H9 (cell line): ENCODE results near the gene AKNA. TPM values are rescaled to one million over a fixed set of nuclear protein-coding genes. Genes with fewer than 3 reads are reported as not detected.

Source experiments
- DNase-seq: peaks from one replicate; pipeline ENCODE4 v3.0.0-alpha.2; 2017
- H2AFZ ChIP-seq: one replicate; pipeline ENCODE4 v1.6.1; 2013; ENCODE audit warnings: mild to moderate bottlenecking, low read length, control low read depth, moderate library complexity
- H2AK5ac ChIP-seq: 2 replicates; pipeline ENCODE4 v1.6.1; 2013; ENCODE audit warnings: low read length, control low read depth, mixed read lengths; ENCODE audit not compliant: insufficient read length
- H2BK120ac ChIP-seq: one replicate; pipeline ENCODE4 v1.6.1; 2013; ENCODE audit warnings: low read depth, mild to moderate bottlenecking, low read length, control low read depth, inconsistent platforms; ENCODE audit not compliant: poor library complexity, severe bottlenecking
- H2BK12ac ChIP-seq: 2 replicates; pipeline ENCODE4 v1.6.1; 2013; ENCODE audit warnings: low read length, control low read depth, mixed read lengths, low read depth; ENCODE audit not compliant: insufficient read length
- H2BK15ac ChIP-seq: 2 replicates; pipeline ENCODE4 v1.6.1; 2013; ENCODE audit warnings: low read depth, low read length, control low read depth
- H2BK20ac ChIP-seq: one replicate; pipeline ENCODE4 v1.6.1; 2013; ENCODE audit warnings: low read depth, mild to moderate bottlenecking, low read length, control low read depth, inconsistent platforms; ENCODE audit not compliant: poor library complexity, severe bottlenecking
- H2BK5ac ChIP-seq: 2 replicates; pipeline ENCODE4 v1.6.1; 2013; ENCODE audit warnings: low read length, control low read depth, mixed read lengths; ENCODE audit not compliant: insufficient read length
- H3K14ac ChIP-seq: 2 replicates; pipeline ENCODE4 v1.6.1; 2013; ENCODE audit warnings: low read length, control low read depth; ENCODE audit not compliant: insufficient read depth
- H3K18ac ChIP-seq: 2 replicates; pipeline ENCODE4 v1.6.1; 2013; ENCODE audit warnings: low read depth, mild to moderate bottlenecking, mixed read lengths, low read length, control low read depth; ENCODE audit not compliant: insufficient read length
- H3K23ac ChIP-seq: 2 replicates; pipeline ENCODE4 v1.6.1; 2013; ENCODE audit warnings: low read length, control low read depth, mixed read lengths, low read depth; ENCODE audit not compliant: insufficient read length
- H3K23me2 ChIP-seq: 2 replicates; pipeline ENCODE4 v1.6.1; 2013; ENCODE audit warnings: low read depth, mild to moderate bottlenecking, mixed read lengths, low read length, control low read depth; ENCODE audit not compliant: insufficient read length, poor library complexity, severe bottlenecking
- H3K27ac ChIP-seq: 2 replicates; pipeline ENCODE4 v1.5.1; 2013; ENCODE audit warnings: low read length, control low read depth, mixed read lengths, low read depth; ENCODE audit not compliant: insufficient read length
- H3K27me3 ChIP-seq: 2 replicates; pipeline ENCODE4 v1.6.1; 2013; ENCODE audit warnings: low read length, control low read depth, inconsistent platforms; ENCODE audit not compliant: insufficient read depth
- H3K4ac ChIP-seq: 2 replicates; pipeline ENCODE4 v1.6.1; 2013; ENCODE audit warnings: low read depth, mild to moderate bottlenecking, control low read depth, inconsistent platforms, low read length, moderate library complexity
- H3K4me1 ChIP-seq: 2 replicates; pipeline ENCODE4 v1.6.1; 2013; ENCODE audit warnings: low read length, control low read depth, inconsistent platforms; ENCODE audit not compliant: insufficient read depth
- H3K4me2 ChIP-seq: 2 replicates; pipeline ENCODE4 v1.6.1; 2013; ENCODE audit warnings: low read length, control low read depth, mixed read lengths; ENCODE audit not compliant: insufficient read length, insufficient read depth
- H3K56ac ChIP-seq: 2 replicates; pipeline ENCODE4 v1.6.1; 2013; ENCODE audit warnings: low read depth, mild to moderate bottlenecking, mixed read lengths, low read length, control low read depth; ENCODE audit not compliant: insufficient read length
- H3K79me1 ChIP-seq: 2 replicates; pipeline ENCODE4 v1.6.1; 2013; ENCODE audit warnings: low read depth, mild to moderate bottlenecking, moderate library complexity, low read length, control low read depth, inconsistent platforms; ENCODE audit not compliant: insufficient read depth, poor library complexity, severe bottlenecking
- H3K79me2 ChIP-seq: 2 replicates; pipeline ENCODE4 v1.6.1; 2013; ENCODE audit warnings: low read length, control low read depth, inconsistent platforms; ENCODE audit not compliant: insufficient read depth
- H3K9ac ChIP-seq: 2 replicates; pipeline ENCODE4 v1.6.1; 2013; ENCODE audit warnings: low read length, control low read depth, mixed read lengths; ENCODE audit not compliant: insufficient read length; ENCODE audit errors: extremely low read depth
- H3K9me3 ChIP-seq: one replicate; pipeline ENCODE4 v1.6.1; 2013; ENCODE audit warnings: low read depth, low read length, inconsistent platforms; ENCODE audit not compliant: control insufficient read depth
- H3T11ph ChIP-seq: one replicate; pipeline ENCODE4 v1.6.1; 2013; ENCODE audit warnings: mild to moderate bottlenecking, low read length, control low read depth, inconsistent platforms
- H4K20me1 ChIP-seq: one replicate; pipeline ENCODE4 v1.6.1; 2013; ENCODE audit not compliant: control insufficient read depth, insufficient read length, insufficient read depth
- H4K5ac ChIP-seq: 2 replicates; pipeline ENCODE4 v1.6.1; 2013; ENCODE audit warnings: low read depth, mild to moderate bottlenecking, mixed read lengths, low read length, control low read depth; ENCODE audit not compliant: insufficient read length
- H4K8ac ChIP-seq: replicated peaks from 2 replicates; pipeline ENCODE4 v1.6.1; 2013; ENCODE audit warnings: low read length, control low read depth, mixed read lengths, low read depth; ENCODE audit not compliant: insufficient read length
- H4K91ac ChIP-seq: 2 replicates; pipeline ENCODE4 v1.6.1; 2013; ENCODE audit warnings: low read depth, mild to moderate bottlenecking, moderate library complexity, mixed read lengths, low read length, control low read depth; ENCODE audit not compliant: insufficient read length
- H3K27ac Mint-ChIP-seq, 3 experiments: 2 replicates in 2 of 3; 3 replicates in 1 of 3; pipeline ENCODE4 v1.8.0; 2020 to 2021; ENCODE audit warnings: mixed read lengths in 3 of 3, mild to moderate bottlenecking in 1 of 3, moderate library complexity in 1 of 3
- H3K27me3 Mint-ChIP-seq: 2 replicates; pipeline ENCODE4 v1.8.0; 2021; ENCODE audit warnings: low read depth, mild to moderate bottlenecking, moderate library complexity, mixed read lengths
- H3K36me3 Mint-ChIP-seq, 3 experiments: 2 replicates in 2 of 3; 3 replicates in 1 of 3; pipeline ENCODE4 v1.8.0; 2020 to 2021; ENCODE audit warnings: low read depth in 3 of 3, mixed read lengths in 3 of 3; ENCODE audit not compliant: insufficient read depth in 1 of 3
- H3K4me1 Mint-ChIP-seq, 2 experiments: 2 replicates each; pipeline ENCODE4 v1.8.0; 2020; ENCODE audit warnings: mixed read lengths in 2 of 2
- H3K4me3 Mint-ChIP-seq, 2 experiments: 2 replicates in 1 of 2; 3 replicates in 1 of 2; pipeline ENCODE4 v1.8.0; 2020 to 2021; ENCODE audit warnings: mild to moderate bottlenecking in 2 of 2, mixed read lengths in 2 of 2, moderate library complexity in 1 of 2
- H3K9me3 Mint-ChIP-seq, 2 experiments: 2 replicates in 1 of 2; 3 replicates in 1 of 2; pipeline ENCODE4 v1.8.0; 2020; ENCODE audit warnings: mild to moderate bottlenecking in 2 of 2, mixed read lengths in 2 of 2, moderate library complexity in 1 of 2
- WGBS: extraction: QIAGEN DNeasy Blood & Tissue Kit; methylation state at CpG from one replicate; pipeline ENCODE4 v1.1.7; 2013; ENCODE audit warnings: missing lambda C conversion rate, low lambda C conversion rate, mixed read lengths; ENCODE audit not compliant: insufficient read length; ENCODE audit errors: extremely low coverage; 5-methylcytosine and 5-hydroxymethylcytosine counted together
- total RNA-seq: library from RNA; stranded (reverse); gene quantifications from 2 replicates; pipeline ENCODE4 v1.2.1, GENCODE V29; 2021
- TF ChIP-seq, protein P1 (sequence below): fragments of 200-600 bp; sonication (generic); conservative IDR thresholded peaks from 3 replicates; pipeline ENCODE4 v1.8.0; 2021; ENCODE audit warnings: antibody characterized with exemption, mild to moderate bottlenecking

The AKNA gene
- total RNA-seq, 1 experiment from 2014 or later, result 19.7 TPM

DNA sequence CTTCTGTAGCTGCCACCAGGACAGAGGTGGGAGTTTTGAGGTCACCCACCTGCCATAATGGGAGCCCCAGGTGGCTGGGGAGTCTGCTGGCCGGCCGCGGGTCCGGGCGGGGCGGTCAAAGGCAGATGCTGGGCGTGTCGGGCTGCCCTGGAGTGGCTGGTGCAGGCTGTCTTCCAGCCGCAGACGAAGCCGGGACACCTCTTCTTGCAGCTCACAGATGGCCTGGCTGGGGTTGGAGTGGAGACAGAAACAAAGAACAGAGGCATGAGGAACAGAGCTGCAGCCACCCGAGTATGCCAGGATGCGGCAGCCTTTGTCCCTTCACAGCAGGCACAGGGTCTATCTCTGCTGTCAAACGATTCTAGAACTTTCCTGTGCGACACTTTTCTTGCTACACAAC, 40.1 kb downstream of the AKNA start:
- Histone ChIP-seq H3K23ac (no peak overlapping the region), H2AFZ (no peak overlapping the region), H2BK20ac (no peak overlapping the region), H3T11ph (no peak overlapping the region), H2AK5ac (no peak overlapping the region), H4K5ac (no peak overlapping the region), H3K56ac (no peak overlapping the region), H2BK5ac (no peak overlapping the region), H3K9me3 (no peaks in the 10 kb centered on the region), H3K79me1 (no peaks in the 10 kb centered on the region), H4K20me1 (no peaks in the 10 kb centered on the region), H2BK120ac (no peak overlapping the region), H4K91ac (no peak overlapping the region), H3K14ac (no peak overlapping the region), H3K27ac (no peak overlapping the region), H3K18ac (no peak overlapping the region), H3K4me2 (no peak overlapping the region), H3K27me3 (no peaks in the 10 kb centered on the region), H3K9ac (no peak overlapping the region), H2BK15ac (no peak overlapping the region), H3K4me1 (peaks cover 4% of the 10 kb centered on the region), H3K4ac (no peak overlapping the region), H3K79me2 (no peaks in the 10 kb centered on the region), H3K23me2 (no peaks in the 10 kb centered on the region), H2BK12ac (no peak overlapping the region), H4K8ac (no peak overlapping the region)
- Mint-ChIP-seq H3K36me3 (peaks cover 46 to 82% (median 68%) of the 10 kb centered on the region in 3 experiments; a peak in 6 of 7 replicates), H3K4me1 (peaks cover 14 to 20% of the 10 kb centered on the region in 2 experiments), H3K4me3 (no peak overlapping the region), H3K9me3 (no peaks in the 10 kb centered on the region), H3K27ac (peak overlapping the region in 1 of 3 experiments; percentile 54; a peak in 1 of 7 replicates), H3K27me3 (no peaks in the 10 kb centered on the region; the same call in 1 of the 2 replicates)
- no peak for DNase-seq
- no CpG with 5 or more reads among the region's 15 CpGs for WGBS
- TF ChIP-seq, protein P1, sequence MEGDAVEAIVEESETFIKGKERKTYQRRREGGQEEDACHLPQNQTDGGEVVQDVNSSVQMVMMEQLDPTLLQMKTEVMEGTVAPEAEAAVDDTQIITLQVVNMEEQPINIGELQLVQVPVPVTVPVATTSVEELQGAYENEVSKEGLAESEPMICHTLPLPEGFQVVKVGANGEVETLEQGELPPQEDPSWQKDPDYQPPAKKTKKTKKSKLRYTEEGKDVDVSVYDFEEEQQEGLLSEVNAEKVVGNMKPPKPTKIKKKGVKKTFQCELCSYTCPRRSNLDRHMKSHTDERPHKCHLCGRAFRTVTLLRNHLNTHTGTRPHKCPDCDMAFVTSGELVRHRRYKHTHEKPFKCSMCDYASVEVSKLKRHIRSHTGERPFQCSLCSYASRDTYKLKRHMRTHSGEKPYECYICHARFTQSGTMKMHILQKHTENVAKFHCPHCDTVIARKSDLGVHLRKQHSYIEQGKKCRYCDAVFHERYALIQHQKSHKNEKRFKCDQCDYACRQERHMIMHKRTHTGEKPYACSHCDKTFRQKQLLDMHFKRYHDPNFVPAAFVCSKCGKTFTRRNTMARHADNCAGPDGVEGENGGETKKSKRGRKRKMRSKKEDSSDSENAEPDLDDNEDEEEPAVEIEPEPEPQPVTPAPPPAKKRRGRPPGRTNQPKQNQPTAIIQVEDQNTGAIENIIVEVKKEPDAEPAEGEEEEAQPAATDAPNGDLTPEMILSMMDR, result no peak
